ENCODE results near the gene ANK3. TPM values are rescaled to one million over a fixed set of nuclear protein-coding genes. Genes with fewer than 3 reads are reported as not detected.

The ANK3 gene
- total and polyA plus RNA-seq, 2 donors (not counting 1 experiment from before 2014, with no cell fraction given), result 0.50 to 0.79 TPM

GRCh38 chr10:60347270-60347669, 42.4 kb downstream of the ANK3 start:
- Histone ChIP-seq H3K4me2 (ENCODE audit: extremely low read depth, insufficient read depth, low read length) (no peak overlapping the region), H4K20me1 (ENCODE audit: control insufficient read depth, extremely low read depth, insufficient read depth, low read length) (no peaks in the 10 kb centered on the region), H3K4me1 (ENCODE audit: control insufficient read depth, extremely low read depth, insufficient read depth, low read length) (peaks cover 2% of the 10 kb centered on the region), H3K9ac (ENCODE audit: insufficient read depth, low read length) (no peak overlapping the region), H3K9me3 (ENCODE audit: control insufficient read depth, insufficient read depth, low read depth, low read length) (no peaks in the 10 kb centered on the region), H3K27ac (ENCODE audit: insufficient read depth, low read length) (no peak overlapping the region), H3K79me2 (ENCODE audit: control insufficient read depth, insufficient read depth, low read length) (no peaks in the 10 kb centered on the region), H3K36me3 (ENCODE audit: control insufficient read depth, insufficient read depth, low read length) (no peaks in the 10 kb centered on the region), H3K27me3 (ENCODE audit: control insufficient read depth, insufficient read depth, low read length) (no peaks in the 10 kb centered on the region), H2AFZ (ENCODE audit: low read length) (no peak overlapping the region), H3K4me3 (replicated peaks in 1 of 4; ENCODE audit: control extremely low read depth in 1 of 4, insufficient read depth in 1 of 4, low read depth in 3 of 4, low read length in 4 of 4) (no peak overlapping the region)
- no peak for TF ChIP-seq EZH2 (IDR thresholded peaks at IDR 0.05; ENCODE audit: low read length, missing control alignments)
- no peak for TF ChIP-seq CTCF (conservative IDR thresholded peaks at IDR 0.05 in 1 of 2, IDR thresholded peaks at IDR 0.05 in 1 of 2; ENCODE audit: low read depth in 1 of 2, low read length in 2 of 2)
- no peak for DNase-seq (ENCODE audit: low read depth in 2 of 2)

- Histone ChIP-seq H3K9me3 (ENCODE audit: control insufficient read depth, insufficient read depth, low read depth, low read length) (no peaks in the 10 kb centered on the region), H3K4me1 (ENCODE audit: control insufficient read depth, extremely low read depth, insufficient read depth, low read length) (peaks cover 2% of the 10 kb centered on the region), H4K20me1 (ENCODE audit: control insufficient read depth, extremely low read depth, insufficient read depth, low read length) (no peaks in the 10 kb centered on the region), H3K79me2 (ENCODE audit: control insufficient read depth, insufficient read depth, low read length) (no peaks in the 10 kb centered on the region), H3K27ac (ENCODE audit: insufficient read depth, low read length) (no peak overlapping the region), H3K36me3 (ENCODE audit: control insufficient read depth, insufficient read depth, low read length) (no peaks in the 10 kb centered on the region), H3K4me3 (replicated peaks in 1 of 4; ENCODE audit: control extremely low read depth in 1 of 4, insufficient read depth in 1 of 4, low read depth in 3 of 4, low read length in 4 of 4) (no peak overlapping the region), H2AFZ (ENCODE audit: low read length) (no peak overlapping the region), H3K9ac (ENCODE audit: insufficient read depth, low read length) (no peak overlapping the region), H3K4me2 (ENCODE audit: extremely low read depth, insufficient read depth, low read length) (no peak overlapping the region), H3K27me3 (ENCODE audit: control insufficient read depth, insufficient read depth, low read length) (no peaks in the 10 kb centered on the region)
- no peak for DNase-seq (ENCODE audit: low read depth in 2 of 2)
- TF ChIP-seq EZH2 (IDR thresholded peaks at IDR 0.05; ENCODE audit: low read length, missing control alignments) (no peak), CTCF (conservative IDR thresholded peaks at IDR 0.05 in 1 of 2, IDR thresholded peaks at IDR 0.05 in 1 of 2; ENCODE audit: low read depth in 1 of 2, low read length in 2 of 2) (no peak)
These were observed 43.0 kb downstream of the ANK3 start for GRCh38 chr10:60346661-60347060.

GRCh38 chr10:60343254-60343653, 46.4 kb downstream of the ANK3 start:
- Histone ChIP-seq H3K36me3 (ENCODE audit: control insufficient read depth, insufficient read depth, low read length) (no peaks in the 10 kb centered on the region), H4K20me1 (ENCODE audit: control insufficient read depth, extremely low read depth, insufficient read depth, low read length) (no peaks in the 10 kb centered on the region), H3K4me3 (replicated peaks in 1 of 4; ENCODE audit: control extremely low read depth in 1 of 4, insufficient read depth in 1 of 4, low read depth in 3 of 4, low read length in 4 of 4) (no peak overlapping the region), H2AFZ (ENCODE audit: low read length) (no peak overlapping the region), H3K4me2 (ENCODE audit: extremely low read depth, insufficient read depth, low read length) (no peak overlapping the region), H3K4me1 (ENCODE audit: control insufficient read depth, extremely low read depth, insufficient read depth, low read length) (peaks cover 2% of the 10 kb centered on the region), H3K9me3 (ENCODE audit: control insufficient read depth, insufficient read depth, low read depth, low read length) (no peaks in the 10 kb centered on the region), H3K9ac (ENCODE audit: insufficient read depth, low read length) (no peak overlapping the region), H3K27ac (ENCODE audit: insufficient read depth, low read length) (no peak overlapping the region), H3K79me2 (ENCODE audit: control insufficient read depth, insufficient read depth, low read length) (no peaks in the 10 kb centered on the region), H3K27me3 (ENCODE audit: control insufficient read depth, insufficient read depth, low read length) (no peaks in the 10 kb centered on the region)
- TF ChIP-seq EZH2 (IDR thresholded peaks at IDR 0.05; ENCODE audit: low read length, missing control alignments) (no peak), CTCF (conservative IDR thresholded peaks at IDR 0.05 in 1 of 2, IDR thresholded peaks at IDR 0.05 in 1 of 2; ENCODE audit: low read depth in 1 of 2, low read length in 2 of 2) (no peak)
- DNase-seq (ENCODE audit: low read depth in 2 of 2), result peak; percentile 22 to 39

Measured in fibroblast of lung (primary cell).